ENCODE results near the gene TCEA3. TPM values are rescaled to one million over a fixed set of nuclear protein-coding genes. Genes with fewer than 3 reads are reported as not detected.

TCEA3 gene
- total RNA-seq, 2 donors from 2014 or later = 4.7 to 6.1 TPM

Other genes starting within 250 kb of the TCEA3 start
- not detected for gene HTR1D, start 207.2 kb downstream of the TCEA3 start, total RNA-seq
- 100 to 1,000 TPM; 127 TPM for gene HNRNPR, start 80.5 kb downstream of the TCEA3 start, total RNA-seq
- 1 to 10 TPM; 8.7 to 8.8 TPM for gene ZNF436, start 54.9 kb downstream of the TCEA3 start, total RNA-seq
- 1 to 10 TPM in 1 of 2 donors, under 1 TPM in 1; 0.51 to 1.0 TPM for gene ASAP3, start 59.4 kb upstream of the TCEA3 start, total RNA-seq
- 10 to 100 TPM; 19.9 to 24.7 TPM for gene E2F2, start 106.5 kb upstream of the TCEA3 start, total RNA-seq
- 10 to 100 TPM; 32.3 to 37.2 TPM for gene ID3, start 134.8 kb upstream of the TCEA3 start, total RNA-seq